Common myeloid progenitor, CD34-positive (primary cell): Measurements from ENCODE around the gene FABP7.

Experiments
- CTCF ChIA-PET: fragments of 350-600 bp; sonication (Branson Sonifier 250); formaldehyde crosslinking; loops from one replicate; lab custom pipeline; 2021; ENCODE audit warnings: antibody characterized with exemption; lab: Charles Lee
- POLR2A ChIA-PET: fragments of 350-600 bp; sonication (Branson Sonifier 250); formaldehyde crosslinking; loops from one replicate; lab custom pipeline; 2021; ENCODE audit warnings: antibody characterized with exemption; lab: Charles Lee
- DNase-seq, 3 donors: peaks; one replicate each; pipeline versions ENCODE4 v3.0.0 to v3.0.0-alpha.2; 2013
- H3K27ac ChIP-seq, 2 experiments: 1 replicate in 1 of 2; 2 replicates in 1 of 2; pipeline ENCODE4 v1.7.0; 2013; ENCODE audit warnings: inconsistent platforms in 2 of 2, low read length in 2 of 2, mild to moderate bottlenecking in 2 of 2, low read depth in 1 of 2, moderate library complexity in 1 of 2; ENCODE audit not compliant: severe bottlenecking in 2 of 2, insufficient read depth in 1 of 2, poor library complexity in 1 of 2
- H3K27me3 ChIP-seq, 5 experiments: replicated peaks in 2 of 5; 1 replicate in 3 of 5; 2 replicates in 2 of 5; pipeline versions ENCODE4 v1.6.1 to v1.7.0; 2013; ENCODE audit warnings: low read length in 4 of 5, mild to moderate bottlenecking in 2 of 5, moderate library complexity in 2 of 5, inconsistent platforms in 1 of 5; ENCODE audit not compliant: insufficient read depth in 5 of 5, control insufficient read depth in 4 of 5
- H3K36me3 ChIP-seq, 4 experiments: 1 replicate in 2 of 4; 2 replicates in 2 of 4; pipeline versions ENCODE4 v1.6.1 to v1.7.0; 2013; ENCODE audit warnings: low read length in 3 of 4, control low read depth in 1 of 4, mild to moderate bottlenecking in 1 of 4; ENCODE audit not compliant: control insufficient read depth in 4 of 4, insufficient read depth in 4 of 4
- H3K4me1 ChIP-seq, 4 experiments: 1 replicate in 3 of 4; 2 replicates in 1 of 4; pipeline versions ENCODE4 v1.6.1 to v1.7.1; 2013; ENCODE audit warnings: low read length in 3 of 4, mild to moderate bottlenecking in 3 of 4, control low read depth in 1 of 4, inconsistent platforms in 1 of 4, moderate library complexity in 1 of 4; ENCODE audit not compliant: control insufficient read depth in 4 of 4, insufficient read depth in 4 of 4; ENCODE audit errors: control extremely low read depth in 1 of 4
- H3K4me3 ChIP-seq, 7 experiments: 1 replicate in 4 of 7; 2 replicates in 3 of 7; pipeline versions ENCODE4 v1.5.1 to v1.7.0; 2013; ENCODE audit warnings: mild to moderate bottlenecking in 7 of 7, low read length in 6 of 7, moderate library complexity in 6 of 7, inconsistent platforms in 2 of 7, low read depth in 2 of 7, control low read depth in 1 of 7; ENCODE audit not compliant: insufficient read depth in 4 of 7, control insufficient read depth in 1 of 7; ENCODE audit errors: extremely low read depth in 1 of 7
- H3K9me3 ChIP-seq, 5 experiments: 1 replicate in 4 of 5; 2 replicates in 1 of 5; pipeline versions ENCODE4 v1.6.1 to v1.7.1; 2013; ENCODE audit warnings: low read length in 4 of 5, mild to moderate bottlenecking in 2 of 5, inconsistent platforms in 1 of 5, low read depth in 1 of 5, moderate library complexity in 1 of 5; ENCODE audit not compliant: control insufficient read depth in 4 of 5, insufficient read depth in 2 of 5; ENCODE audit errors: control extremely low read depth in 1 of 5
- WGBS: methylation state at CpG from one replicate; pipeline ENCODE4 v1.1.5; 2013; ENCODE audit not compliant: insufficient coverage; 5-methylcytosine and 5-hydroxymethylcytosine counted together

Gene FABP7

DNA sequence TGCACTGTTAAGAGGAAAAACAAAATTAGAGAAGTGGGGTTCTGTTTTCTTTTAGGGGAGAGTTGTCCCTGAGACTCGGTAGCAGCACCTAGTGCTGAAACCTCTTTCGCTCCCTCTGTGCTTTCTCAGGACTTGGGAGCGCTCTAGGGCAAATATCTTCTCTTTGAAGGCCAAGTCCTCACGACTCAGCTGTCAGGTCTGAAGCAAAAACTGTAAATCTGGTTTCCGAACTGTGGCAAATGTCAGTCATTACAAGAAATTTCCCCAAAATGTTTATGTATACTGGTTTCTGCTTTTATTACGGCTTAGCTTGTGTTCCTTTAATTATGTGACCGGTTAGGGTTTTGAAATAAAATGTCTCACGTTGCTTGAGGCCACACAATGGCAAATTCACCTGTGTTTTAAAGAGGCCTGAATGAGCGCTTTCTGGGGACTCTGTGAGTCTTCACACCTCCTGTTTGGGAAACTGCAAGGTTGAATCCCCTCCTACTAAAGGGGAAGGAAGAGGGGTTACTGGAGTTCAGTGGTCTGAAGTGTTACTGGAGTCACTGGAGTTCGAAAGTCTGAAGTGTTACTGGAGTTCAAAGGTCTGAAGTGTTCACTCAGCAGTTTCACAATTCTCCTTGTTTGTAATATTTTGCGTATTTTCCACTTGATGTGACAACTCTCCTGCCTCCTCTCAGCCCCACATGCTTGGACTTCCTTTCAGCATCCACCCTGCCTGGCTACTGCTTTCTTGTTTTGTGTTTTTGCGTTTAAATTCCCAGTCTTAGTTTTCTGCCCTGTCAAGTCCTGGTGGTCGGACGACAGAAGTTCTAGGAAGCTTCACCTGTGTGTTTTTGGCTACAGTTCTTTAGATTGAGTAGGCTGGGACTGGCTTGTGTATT, 11.2 kb downstream of the FABP7 start:
- POLR2A ChIA-PET: interaction anchor here (0.8 kb wide), 1 partner anchor 79 kb away, joined by 3 read pairs; no protein-coding TSS in a partner anchor
- Histone ChIP-seq H3K27me3 (peaks cover 6 to 49% (median 19%) of the 10 kb centered on the region in 5 experiments), H3K9me3 (no peaks in the 10 kb centered on the region), H3K36me3 (no peaks in the 10 kb centered on the region), H3K27ac (no peak overlapping the region), H3K4me3 (peak overlapping the region in 6 of 7 experiments; percentile 73 to 93 (median 82)), H3K4me1 (peaks cover 0 to 25% (median 21%) of the 10 kb centered on the region in 4 experiments)
- DNase-seq: peak; percentile 12 to 26 (median 19)
- CTCF ChIA-PET: interaction anchor here (0.7 to 1.5 kb wide), 4 partner anchors 18 to 48 kb away, joined by 3 to 4 read pairs (median 3); no protein-coding TSS in a partner anchor
- WGBS: 35% methylated on average over 11 of the region's 14 CpGs

DNA sequence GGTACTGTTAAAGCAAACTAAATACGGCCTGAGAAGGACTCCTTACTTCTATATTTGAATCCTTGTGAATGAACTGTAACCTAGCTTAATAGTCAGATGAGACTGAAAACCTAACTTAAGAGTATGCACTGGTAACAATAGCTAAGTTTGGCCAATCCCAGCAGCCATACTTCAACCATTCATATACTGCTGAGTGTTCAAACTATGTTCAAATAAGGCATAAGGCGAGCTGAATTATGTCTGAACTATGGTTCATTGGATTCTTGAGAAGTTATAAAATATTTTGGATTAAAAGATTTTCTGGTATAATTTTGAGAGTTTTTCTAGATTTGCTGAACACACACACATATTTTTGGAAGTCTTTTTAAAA, 11.8 kb downstream of the FABP7 start:
- no peak overlapping the region for H3K27ac ChIP-seq
- no peaks in the 10 kb centered on the region for H3K9me3 ChIP-seq
- peaks cover 0 to 25% (median 21%) of the 10 kb centered on the region in 4 experiments for H3K4me1 ChIP-seq
- no peak for DNase-seq
- H3K36me3 ChIP-seq: no peaks in the 10 kb centered on the region
- no peak overlapping the region for H3K4me3 ChIP-seq
- H3K27me3 ChIP-seq: peaks cover 6 to 45% (median 16%) of the 10 kb centered on the region in 5 experiments
- WGBS: 100% methylated on average over 1 of the region's 2 CpGs
- CTCF ChIA-PET: interaction anchor here (1.4 kb wide), 1 partner anchor 45 kb away, joined by 3 read pairs; no protein-coding TSS in a partner anchor
- POLR2A ChIA-PET: no interaction called here

GRCh38 chr6:122792766-122793165, 13.2 kb downstream of the FABP7 start:
- ChIA-PET POLR2A (no interaction called here), CTCF (no interaction called here)
- WGBS: 100% methylated on average over 2 of the region's 2 CpGs

GRCh38 chr6:122797537-122797936, 18.0 kb downstream of the FABP7 start:
- no peak overlapping the region for H3K27ac ChIP-seq
- DNase-seq: no peak
- no peak overlapping the region for H3K4me3 ChIP-seq
- POLR2A ChIA-PET: no interaction called here
- WGBS: 100% methylated on average over 3 of the region's 3 CpGs
- no peaks in the 10 kb centered on the region for H3K9me3 ChIP-seq
- H3K27me3 ChIP-seq: no peaks in the 10 kb centered on the region
- no peaks in the 10 kb centered on the region for H3K36me3 ChIP-seq
- CTCF ChIA-PET: interaction anchor here (1.3 kb wide), 1 partner anchor 8 kb away, joined by 6 read pairs; the partner anchor contains the start of gene SMPDL3A
- H3K4me1 ChIP-seq: no peaks in the 10 kb centered on the region

More at GRCh38 chr6:122792766-122793165, 13.2 kb downstream of the FABP7 start:
- no peak overlapping the region for H3K27ac ChIP-seq
- peaks cover 0 to 25% (median 21%) of the 10 kb centered on the region in 4 experiments for H3K4me1 ChIP-seq
- no peaks in the 10 kb centered on the region for H3K36me3 ChIP-seq
- no peaks in the 10 kb centered on the region for H3K9me3 ChIP-seq
- DNase-seq: no peak
- no peak overlapping the region for H3K4me3 ChIP-seq
- peaks cover 5 to 33% (median 13%) of the 10 kb centered on the region in 5 experiments for H3K27me3 ChIP-seq

- POLR2A ChIA-PET: no interaction called here
- Histone ChIP-seq H3K27ac (no peak overlapping the region), H3K9me3 (no peaks in the 10 kb centered on the region), H3K4me1 (no peaks in the 10 kb centered on the region), H3K36me3 (no peaks in the 10 kb centered on the region), H3K4me3 (no peak overlapping the region), H3K27me3 (no peaks in the 10 kb centered on the region)
- DNase-seq: no peak
- WGBS: 96% methylated on average over 4 of the region's 6 CpGs
- CTCF ChIA-PET: interaction anchor here (0.6 to 1.3 kb wide), 2 partner anchors 9 to 23 kb away, joined by 3 to 6 read pairs; partner anchors contain the start of gene SMPDL3A
These were observed 18.7 kb downstream of the FABP7 start for GRCh38 chr6:122798099-122798641.

DNA sequence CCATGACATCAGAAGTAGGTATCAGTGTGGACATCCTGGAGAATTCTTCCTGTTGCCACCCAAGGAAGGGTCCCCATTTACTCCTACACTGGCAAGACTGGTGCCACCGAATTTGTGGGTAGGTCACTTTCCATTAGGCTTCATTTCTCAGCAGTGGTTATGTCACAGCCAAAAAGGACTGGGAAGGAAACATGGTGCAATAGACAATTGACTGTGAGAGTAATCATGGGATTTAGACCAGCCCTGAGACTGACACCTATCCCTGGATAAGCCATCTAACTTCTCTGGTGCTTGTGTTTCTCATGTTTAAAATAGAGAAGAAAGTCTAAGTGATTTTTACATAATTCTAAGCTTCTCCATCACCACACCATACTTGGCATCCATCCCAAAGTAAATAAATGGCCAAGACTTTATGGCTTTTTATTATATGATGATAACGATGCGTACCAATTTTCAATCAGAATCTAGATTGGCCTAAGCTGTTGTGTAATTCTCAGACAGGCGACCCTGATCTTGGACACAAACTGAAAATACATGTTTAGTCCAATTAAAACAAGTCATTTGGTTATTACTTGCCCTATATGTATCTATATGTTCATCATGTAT, 19.7 kb downstream of the FABP7 start:
- 100% methylated on average over 1 of the region's 4 CpGs for WGBS

More for the DNA sequence above, 19.7 kb downstream of the FABP7 start:
- no peaks in the 10 kb centered on the region for H3K36me3 ChIP-seq
- ChIA-PET CTCF (interaction anchor here (1.0 to 1.2 kb wide), 2 partner anchors 13 to 14 kb away, joined by 3 read pairs; no protein-coding TSS in a partner anchor), POLR2A (no interaction called here)
- H3K4me1 ChIP-seq: no peaks in the 10 kb centered on the region
- H3K9me3 ChIP-seq: no peaks in the 10 kb centered on the region
- H3K4me3 ChIP-seq: no peak overlapping the region
- no peak for DNase-seq
- no peaks in the 10 kb centered on the region for H3K27me3 ChIP-seq
- H3K27ac ChIP-seq: no peak overlapping the region
